Small intestine (tissue), 7 donors: ENCODE data around the gene CD55. TPM values are rescaled to one million over a fixed set of nuclear protein-coding genes. Genes with fewer than 3 reads are reported as not detected.

ENCODE experiments used
- DNase-seq, 2 donors: peaks; one replicate each; pipeline versions ENCODE4 v3.0.0 to v3.0.0-alpha.2; 2013
- FAIRE-seq: peaks from 2 replicates; lab custom pipeline; 2012; peaks lifted over from hg19 to GRCh38; lab: Jason Lieb, UNC
- H3K27ac ChIP-seq, 3 donors: one replicate each; pipeline ENCODE4 v1.5.1; 2013; ENCODE audit warnings: low read length in 2 of 3, mild to moderate bottlenecking in 2 of 3, control low read depth in 1 of 3, inconsistent platforms in 1 of 3, low read depth in 1 of 3, moderate library complexity in 1 of 3
- H3K27me3 ChIP-seq, 3 donors: one replicate each; pipeline ENCODE4 v1.6.1; 2013; ENCODE audit warnings: low read length in 3 of 3, inconsistent platforms in 1 of 3; ENCODE audit not compliant: control insufficient read depth in 3 of 3, insufficient read depth in 3 of 3
- H3K36me3 ChIP-seq, 3 donors: one replicate each; pipeline ENCODE4 v1.6.1; 2013; ENCODE audit warnings: low read length in 3 of 3, inconsistent platforms in 1 of 3, low read depth in 1 of 3, mild to moderate bottlenecking in 1 of 3, moderate library complexity in 1 of 3; ENCODE audit not compliant: control insufficient read depth in 3 of 3, insufficient read depth in 2 of 3
- H3K4me1 ChIP-seq, 3 donors: one replicate each; pipeline ENCODE4 v1.6.1; 2013; ENCODE audit warnings: low read length in 2 of 3, inconsistent platforms in 1 of 3, low read depth in 1 of 3, mild to moderate bottlenecking in 1 of 3, moderate library complexity in 1 of 3; ENCODE audit not compliant: control insufficient read depth in 3 of 3, insufficient read depth in 2 of 3
- H3K4me3 ChIP-seq, 3 donors: one replicate each; pipeline ENCODE4 v1.5.1; 2013; ENCODE audit warnings: low read length in 3 of 3, control low read depth in 1 of 3, inconsistent platforms in 1 of 3, low read depth in 1 of 3, mild to moderate bottlenecking in 1 of 3, moderate library complexity in 1 of 3
- H3K9me3 ChIP-seq, 2 donors: one replicate each; pipeline ENCODE4 v1.6.1; 2013; ENCODE audit warnings: low read depth in 1 of 2, low read length in 1 of 2; ENCODE audit not compliant: control insufficient read depth in 2 of 2, insufficient read depth in 1 of 2
- WGBS, 3 donors: extraction: QIAGEN DNeasy Blood & Tissue Kit; methylation state at CpG; one replicate each; pipeline ENCODE4 v1.1.7; 2013; 5-methylcytosine and 5-hydroxymethylcytosine counted together
- polyA plus RNA-seq, 4 donors: library from polyadenylated mRNA; stranded (reverse) in 3 of 4; unstranded in 1 of 4; fragments of 200-250 nt in 3 of 4; fragments of 120-200 nt in 1 of 4; gene quantifications; one replicate each; pipeline versions ENCODE4 v1.2.1 to v1.2.3, GENCODE V29; 2013
- donor health status: healthy with polysubstance abuse.
- donor health status: control.
- donor health status: control.
- donor health status: Bipolar disorder and iron deficiency.
- donor health status: healthy.

Gene CD55
- polyA plus RNA-seq, 4 donors = 19.7 to 60.2 (median 38.4) TPM

DNA sequence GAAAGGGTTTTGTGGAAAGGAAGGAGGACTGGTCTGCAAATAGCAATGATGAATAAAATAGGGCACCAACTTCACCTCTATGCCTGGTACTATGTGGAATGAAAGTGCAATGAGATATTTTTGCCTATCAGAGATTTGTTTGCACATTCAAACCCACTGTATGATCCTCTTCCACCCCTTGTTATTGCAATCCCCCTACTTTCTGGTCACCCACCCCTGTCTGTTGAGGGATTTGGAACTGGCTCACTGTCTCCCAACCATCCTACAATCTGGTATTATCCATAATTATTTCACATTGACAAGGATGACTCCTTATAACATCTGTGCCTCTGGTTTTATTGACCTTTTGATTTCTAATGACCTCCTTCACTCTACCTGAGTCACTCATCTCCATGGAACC is 42.4 kb downstream of the CD55 start:
- no peak overlapping the region for H3K27ac ChIP-seq
- no peak overlapping the region for H3K4me3 ChIP-seq
- FAIRE-seq = no peak
- H3K36me3 ChIP-seq = peaks cover 0 to 12% (median 0%) of the 10 kb centered on the region in 3 donors
- no peak for DNase-seq
- no peaks in the 10 kb centered on the region for H3K27me3 ChIP-seq
- H3K4me1 ChIP-seq = no peaks in the 10 kb centered on the region
- H3K9me3 ChIP-seq = no peaks in the 10 kb centered on the region

DNA sequence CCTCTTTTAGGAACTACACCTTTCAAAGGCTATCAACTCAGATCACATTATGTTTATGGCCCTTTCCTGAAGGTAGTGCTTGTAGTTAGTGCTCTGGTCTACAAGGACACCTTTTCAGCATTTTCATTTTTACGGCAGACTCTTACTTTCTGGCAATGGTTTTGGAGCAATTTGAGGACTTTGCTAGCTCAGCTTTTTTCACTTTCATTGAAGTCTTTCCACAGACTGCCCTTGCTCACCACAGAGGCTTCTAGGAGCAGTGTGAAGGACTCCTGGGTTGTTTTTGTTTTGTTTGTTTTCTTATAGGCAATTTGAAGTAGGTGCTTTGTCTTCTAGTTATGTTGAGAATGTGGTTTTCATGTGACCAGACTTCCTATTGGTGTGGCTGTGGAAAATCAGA is 43.1 kb downstream of the CD55 start:
- Histone ChIP-seq H3K36me3 (peaks cover 0 to 12% (median 0%) of the 10 kb centered on the region in 3 donors), H3K9me3 (no peaks in the 10 kb centered on the region), H3K27ac (no peak overlapping the region), H3K4me3 (no peak overlapping the region), H3K27me3 (no peaks in the 10 kb centered on the region), H3K4me1 (no peaks in the 10 kb centered on the region)
- DNase-seq (no peak), FAIRE-seq (no peak)
- WGBS, 3 donors = 84 to 94% (median 84%) methylated on average over 1 of the region's 1 CpG

DNA sequence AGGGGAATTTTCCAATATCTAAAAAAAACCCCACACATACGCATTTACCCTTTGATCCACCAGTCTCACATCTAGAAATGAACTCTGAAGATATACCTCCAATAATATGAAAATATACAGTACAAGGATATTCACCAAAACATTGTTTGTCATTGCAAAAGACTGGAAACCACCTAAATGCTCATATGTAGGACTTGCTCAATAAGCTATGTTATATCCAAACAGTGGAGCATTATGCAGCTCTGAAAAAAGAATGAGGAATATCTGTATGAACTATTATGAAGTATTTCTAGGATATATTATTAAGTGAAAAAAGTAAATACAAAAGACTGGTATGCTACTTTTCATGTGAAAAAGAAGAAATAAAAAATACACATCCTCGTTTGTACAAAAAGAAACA is 43.6 kb downstream of the CD55 start:
- FAIRE-seq = no peak
- Histone ChIP-seq H3K27ac (no peak overlapping the region), H3K4me3 (no peak overlapping the region), H3K4me1 (no peaks in the 10 kb centered on the region), H3K27me3 (no peaks in the 10 kb centered on the region), H3K9me3 (no peaks in the 10 kb centered on the region), H3K36me3 (peaks cover 0 to 10% (median 0%) of the 10 kb centered on the region in 3 donors)
- 92 to 96% (median 93%) methylated on average over 2 of the region's 2 CpGs for WGBS, 3 donors
- no peak for DNase-seq

DNA sequence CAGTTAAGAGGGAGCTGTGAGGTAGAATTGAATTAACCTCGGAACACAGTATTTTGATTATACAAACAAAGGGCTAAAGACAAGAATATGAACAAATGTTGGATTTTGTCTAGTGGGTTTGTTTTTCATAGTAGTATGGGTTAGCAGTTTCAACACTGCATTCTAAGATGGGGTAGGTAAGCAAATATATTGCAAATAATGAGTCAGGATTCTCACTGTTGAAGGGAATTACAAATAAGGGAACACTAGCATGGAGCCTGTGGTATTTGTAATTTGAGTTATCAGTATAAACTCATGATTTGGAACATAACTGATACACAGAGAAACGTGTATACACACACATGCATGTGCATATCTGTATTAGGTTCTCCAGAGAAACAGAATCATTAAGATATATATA is 44.5 kb downstream of the CD55 start:
- WGBS, 3 donors = 87 to 95% (median 95%) methylated on average over 2 of the region's 2 CpGs
- H3K4me3 ChIP-seq = no peak overlapping the region
- FAIRE-seq = no peak
- H3K27me3 ChIP-seq = no peaks in the 10 kb centered on the region
- no peak overlapping the region for H3K27ac ChIP-seq
- no peak for DNase-seq
- no peaks in the 10 kb centered on the region for H3K9me3 ChIP-seq
- H3K36me3 ChIP-seq = peaks cover 0 to 10% (median 0%) of the 10 kb centered on the region in 3 donors
- no peaks in the 10 kb centered on the region for H3K4me1 ChIP-seq

DNA sequence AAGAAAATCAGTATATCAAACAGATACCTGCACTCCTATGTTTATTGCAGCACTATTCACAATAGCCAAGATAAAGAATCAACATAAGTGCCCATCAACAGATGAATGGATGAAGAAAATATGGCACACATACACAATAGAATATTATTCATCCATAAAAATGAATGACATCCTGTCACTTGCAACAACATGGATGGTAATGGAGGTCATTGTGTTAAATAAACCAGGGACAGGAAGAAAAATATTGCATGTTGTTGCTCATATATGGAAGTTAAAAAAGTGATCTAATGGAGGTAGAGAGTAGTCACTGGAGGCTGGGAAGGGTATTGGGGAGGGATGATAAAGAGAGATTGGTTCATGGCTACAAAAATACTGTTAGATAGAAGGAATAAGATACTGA is 67.2 kb downstream of the CD55 start:
- Histone ChIP-seq H3K4me1 (no peaks in the 10 kb centered on the region), H3K36me3 (no peaks in the 10 kb centered on the region), H3K27me3 (no peaks in the 10 kb centered on the region), H3K27ac (no peak overlapping the region), H3K9me3 (no peaks in the 10 kb centered on the region), H3K4me3 (no peak overlapping the region)
- FAIRE-seq (no peak), DNase-seq (no peak)

DNA sequence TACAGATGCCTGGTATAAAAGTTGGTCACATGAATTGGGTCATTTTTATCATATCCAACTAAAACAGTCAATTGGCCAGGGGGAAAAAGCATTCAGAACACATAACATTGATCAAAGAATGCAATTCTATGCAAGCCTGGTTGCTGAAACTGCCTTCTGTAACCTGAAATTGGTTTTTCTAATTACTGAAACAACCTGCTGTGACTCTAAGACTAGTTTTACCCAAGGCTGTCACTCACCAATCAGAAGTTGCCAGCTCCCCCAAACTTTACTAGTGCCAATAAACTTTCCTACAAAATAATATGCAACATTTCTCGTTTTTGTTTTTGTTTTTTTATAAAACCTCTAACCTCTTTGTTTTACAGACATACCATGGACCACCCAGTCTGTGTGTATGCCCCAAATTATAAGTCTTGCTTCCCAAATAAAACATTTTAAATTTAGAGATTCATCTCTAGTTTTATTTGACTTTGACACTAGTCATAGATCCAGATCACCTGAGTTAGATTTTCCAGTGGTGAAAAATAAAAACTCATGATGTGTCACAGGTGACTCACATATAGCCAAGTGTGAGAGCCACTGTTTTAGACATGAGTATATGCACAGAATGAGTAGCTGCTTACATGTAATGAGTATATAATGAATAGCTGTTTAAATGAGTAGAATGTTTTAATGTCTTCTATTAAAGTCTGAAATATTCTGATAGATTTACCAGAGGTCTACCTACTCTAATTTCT is 68.4 kb downstream of the CD55 start:
- Histone ChIP-seq H3K27me3 (no peaks in the 10 kb centered on the region), H3K9me3 (no peaks in the 10 kb centered on the region), H3K27ac (no peak overlapping the region), H3K4me3 (no peak overlapping the region), H3K4me1 (no peaks in the 10 kb centered on the region), H3K36me3 (no peaks in the 10 kb centered on the region)
- FAIRE-seq = no peak
- 55 to 58% (median 56%) methylated on average over 1 of the region's 1 CpG for WGBS, 3 donors
- DNase-seq = no peak

DNA sequence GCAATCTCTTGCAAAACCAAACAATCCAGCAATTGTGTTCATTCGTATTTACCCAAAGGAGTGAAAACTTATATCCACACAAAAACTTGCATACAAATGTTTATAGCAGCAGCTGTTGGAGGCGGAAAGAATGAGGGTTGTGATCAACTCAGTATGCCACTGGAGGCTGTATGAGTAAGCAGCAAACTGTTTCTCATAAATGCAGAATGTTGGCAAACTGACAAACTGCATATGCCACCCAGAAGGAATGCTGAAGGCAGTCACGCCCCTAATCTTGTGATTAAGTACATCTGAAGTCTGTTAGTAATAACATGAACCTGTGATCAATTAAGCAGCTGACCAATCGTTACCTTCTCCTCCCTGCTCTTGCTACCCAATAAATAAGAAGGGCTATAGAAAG is 72.1 kb downstream of the CD55 start:
- FAIRE-seq = no peak
- Histone ChIP-seq H3K9me3 (no peaks in the 10 kb centered on the region), H3K27ac (no peak overlapping the region), H3K36me3 (no peaks in the 10 kb centered on the region), H3K4me1 (no peaks in the 10 kb centered on the region), H3K27me3 (peaks cover 0 to 2% (median 0%) of the 10 kb centered on the region in 3 donors), H3K4me3 (no peak overlapping the region)
- WGBS, 3 donors = 12 to 43% (median 20%) methylated on average over 4 of the region's 4 CpGs
- DNase-seq = peak; percentile 9 to 92

DNA sequence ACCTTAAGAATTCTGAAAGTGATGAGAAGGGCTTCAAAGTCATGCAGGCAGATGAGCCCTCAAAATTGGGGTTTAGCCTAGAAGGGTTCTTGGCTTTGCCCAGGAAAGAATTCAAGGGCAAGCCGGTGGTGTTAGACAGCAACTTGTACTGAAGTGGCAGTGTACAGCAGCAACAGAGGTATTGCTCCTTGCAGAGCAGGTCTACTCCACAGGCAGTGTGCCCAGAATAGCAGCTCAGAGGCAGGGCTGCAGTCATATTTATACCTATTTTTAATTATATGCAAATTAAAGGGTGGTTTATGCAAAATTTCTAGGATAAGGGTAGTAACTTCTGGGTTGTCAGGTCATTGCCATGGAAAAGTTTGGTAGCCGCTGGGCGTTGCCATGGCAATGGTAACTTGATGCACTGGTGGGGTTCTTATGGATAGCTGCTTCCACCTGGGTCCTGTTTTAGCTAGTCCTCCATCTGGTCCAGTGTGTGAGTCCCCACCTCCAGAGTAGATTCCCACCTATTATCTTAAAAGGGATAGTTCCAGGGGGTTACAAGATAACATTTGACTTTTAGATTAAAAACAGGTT is 74.8 kb downstream of the CD55 start:
- Histone ChIP-seq H3K27ac (no peak overlapping the region), H3K36me3 (no peaks in the 10 kb centered on the region), H3K9me3 (no peaks in the 10 kb centered on the region), H3K4me1 (no peaks in the 10 kb centered on the region), H3K27me3 (peaks cover 0 to 2% (median 0%) of the 10 kb centered on the region in 3 donors), H3K4me3 (no peak overlapping the region)
- FAIRE-seq (no peak), DNase-seq (no peak)
- WGBS, 3 donors = 85 to 96% (median 94%) methylated on average over 3 of the region's 3 CpGs
